ENCODE data around the gene AWAT2.

DNA sequence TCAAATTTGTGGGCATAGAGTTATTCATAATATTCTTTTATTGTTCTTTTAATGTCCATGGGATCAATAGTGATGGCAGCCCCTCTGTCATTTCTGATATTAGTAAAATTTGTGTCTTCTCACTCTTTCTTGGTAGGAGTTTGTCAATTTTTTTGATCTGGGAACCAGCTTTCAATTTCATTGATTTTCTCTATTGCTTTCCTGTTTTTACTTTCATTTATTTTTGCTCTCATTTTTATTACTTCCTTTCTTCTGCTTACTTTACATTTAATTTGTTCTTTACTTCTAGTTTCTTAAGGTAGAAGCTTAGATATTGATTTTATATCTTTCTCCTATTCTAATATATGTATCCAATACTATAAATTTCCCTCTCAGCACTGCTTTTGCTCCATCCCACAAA is 40.7 kb downstream of the AWAT2 start:
- no peak for TF ChIP-seq EZH2 (IDR thresholded peaks at IDR 0.05; ENCODE audit: low read depth, unreplicated experiment)
- TF ChIP-seq, protein P1, sequence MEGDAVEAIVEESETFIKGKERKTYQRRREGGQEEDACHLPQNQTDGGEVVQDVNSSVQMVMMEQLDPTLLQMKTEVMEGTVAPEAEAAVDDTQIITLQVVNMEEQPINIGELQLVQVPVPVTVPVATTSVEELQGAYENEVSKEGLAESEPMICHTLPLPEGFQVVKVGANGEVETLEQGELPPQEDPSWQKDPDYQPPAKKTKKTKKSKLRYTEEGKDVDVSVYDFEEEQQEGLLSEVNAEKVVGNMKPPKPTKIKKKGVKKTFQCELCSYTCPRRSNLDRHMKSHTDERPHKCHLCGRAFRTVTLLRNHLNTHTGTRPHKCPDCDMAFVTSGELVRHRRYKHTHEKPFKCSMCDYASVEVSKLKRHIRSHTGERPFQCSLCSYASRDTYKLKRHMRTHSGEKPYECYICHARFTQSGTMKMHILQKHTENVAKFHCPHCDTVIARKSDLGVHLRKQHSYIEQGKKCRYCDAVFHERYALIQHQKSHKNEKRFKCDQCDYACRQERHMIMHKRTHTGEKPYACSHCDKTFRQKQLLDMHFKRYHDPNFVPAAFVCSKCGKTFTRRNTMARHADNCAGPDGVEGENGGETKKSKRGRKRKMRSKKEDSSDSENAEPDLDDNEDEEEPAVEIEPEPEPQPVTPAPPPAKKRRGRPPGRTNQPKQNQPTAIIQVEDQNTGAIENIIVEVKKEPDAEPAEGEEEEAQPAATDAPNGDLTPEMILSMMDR (conservative IDR thresholded peaks at IDR 0.05; ENCODE audit: low read depth in 2 of 2): no peak
- no peak for TF ChIP-seq CREB1 (CRISPR knock-in tag; IDR thresholded peaks at IDR 0.05; ENCODE audit: low read depth)
- TF ChIP-seq, protein P2, sequence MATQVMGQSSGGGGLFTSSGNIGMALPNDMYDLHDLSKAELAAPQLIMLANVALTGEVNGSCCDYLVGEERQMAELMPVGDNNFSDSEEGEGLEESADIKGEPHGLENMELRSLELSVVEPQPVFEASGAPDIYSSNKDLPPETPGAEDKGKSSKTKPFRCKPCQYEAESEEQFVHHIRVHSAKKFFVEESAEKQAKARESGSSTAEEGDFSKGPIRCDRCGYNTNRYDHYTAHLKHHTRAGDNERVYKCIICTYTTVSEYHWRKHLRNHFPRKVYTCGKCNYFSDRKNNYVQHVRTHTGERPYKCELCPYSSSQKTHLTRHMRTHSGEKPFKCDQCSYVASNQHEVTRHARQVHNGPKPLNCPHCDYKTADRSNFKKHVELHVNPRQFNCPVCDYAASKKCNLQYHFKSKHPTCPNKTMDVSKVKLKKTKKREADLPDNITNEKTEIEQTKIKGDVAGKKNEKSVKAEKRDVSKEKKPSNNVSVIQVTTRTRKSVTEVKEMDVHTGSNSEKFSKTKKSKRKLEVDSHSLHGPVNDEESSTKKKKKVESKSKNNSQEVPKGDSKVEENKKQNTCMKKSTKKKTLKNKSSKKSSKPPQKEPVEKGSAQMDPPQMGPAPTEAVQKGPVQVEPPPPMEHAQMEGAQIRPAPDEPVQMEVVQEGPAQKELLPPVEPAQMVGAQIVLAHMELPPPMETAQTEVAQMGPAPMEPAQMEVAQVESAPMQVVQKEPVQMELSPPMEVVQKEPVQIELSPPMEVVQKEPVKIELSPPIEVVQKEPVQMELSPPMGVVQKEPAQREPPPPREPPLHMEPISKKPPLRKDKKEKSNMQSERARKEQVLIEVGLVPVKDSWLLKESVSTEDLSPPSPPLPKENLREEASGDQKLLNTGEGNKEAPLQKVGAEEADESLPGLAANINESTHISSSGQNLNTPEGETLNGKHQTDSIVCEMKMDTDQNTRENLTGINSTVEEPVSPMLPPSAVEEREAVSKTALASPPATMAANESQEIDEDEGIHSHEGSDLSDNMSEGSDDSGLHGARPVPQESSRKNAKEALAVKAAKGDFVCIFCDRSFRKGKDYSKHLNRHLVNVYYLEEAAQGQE (IDR thresholded peaks at IDR 0.05; ENCODE audit: unreplicated experiment): no peak
- TF ChIP-seq POLR2AphosphoS5 (IDR thresholded peaks at IDR 0.05; ENCODE audit: low read depth): no peak
- TF ChIP-seq EZH2phosphoT487 (IDR thresholded peaks at IDR 0.05; ENCODE audit: unreplicated experiment): no peak
- TF ChIP-seq NANOG (IDR thresholded peaks at IDR 0.05; ENCODE audit: borderline replicate concordance): no peak
- TF ChIP-seq STAT1 (IDR thresholded peaks at IDR 0.05; ENCODE audit: unreplicated experiment): no peak

Measured in GM23338 (cell line).